ENCODE results near the gene TMEM203. TPM values are rescaled to one million over a fixed set of nuclear protein-coding genes. Genes with fewer than 3 reads are reported as not detected.

Gene TMEM203
- total and polyA plus RNA-seq, 9 donors: 29.2 to 40.8 (median 37.5) TPM

GRCh38 chr9:137176302-137177182 is 28.9 kb downstream of the TMEM203 start:
- intact Hi-C loops (cut with DNase I): no loop called here
- no peaks in the 10 kb centered on the region for H3K9me3 ChIP-seq
- TF ChIP-seq EP300 (IDR thresholded peaks at IDR 0.05): no peak
- TF ChIP-seq, protein P1, sequence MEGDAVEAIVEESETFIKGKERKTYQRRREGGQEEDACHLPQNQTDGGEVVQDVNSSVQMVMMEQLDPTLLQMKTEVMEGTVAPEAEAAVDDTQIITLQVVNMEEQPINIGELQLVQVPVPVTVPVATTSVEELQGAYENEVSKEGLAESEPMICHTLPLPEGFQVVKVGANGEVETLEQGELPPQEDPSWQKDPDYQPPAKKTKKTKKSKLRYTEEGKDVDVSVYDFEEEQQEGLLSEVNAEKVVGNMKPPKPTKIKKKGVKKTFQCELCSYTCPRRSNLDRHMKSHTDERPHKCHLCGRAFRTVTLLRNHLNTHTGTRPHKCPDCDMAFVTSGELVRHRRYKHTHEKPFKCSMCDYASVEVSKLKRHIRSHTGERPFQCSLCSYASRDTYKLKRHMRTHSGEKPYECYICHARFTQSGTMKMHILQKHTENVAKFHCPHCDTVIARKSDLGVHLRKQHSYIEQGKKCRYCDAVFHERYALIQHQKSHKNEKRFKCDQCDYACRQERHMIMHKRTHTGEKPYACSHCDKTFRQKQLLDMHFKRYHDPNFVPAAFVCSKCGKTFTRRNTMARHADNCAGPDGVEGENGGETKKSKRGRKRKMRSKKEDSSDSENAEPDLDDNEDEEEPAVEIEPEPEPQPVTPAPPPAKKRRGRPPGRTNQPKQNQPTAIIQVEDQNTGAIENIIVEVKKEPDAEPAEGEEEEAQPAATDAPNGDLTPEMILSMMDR (IDR thresholded peaks at IDR 0.05): no peak
- TF ChIP-seq POLR2A (IDR thresholded peaks at IDR 0.05): no peak
- no peaks in the 10 kb centered on the region for H3K27me3 ChIP-seq
- H3K36me3 ChIP-seq: no peaks in the 10 kb centered on the region
- 47 to 55% (median 51%) methylated on average over 17 of the region's 17 CpGs for whole genome bisulfite sequencing, 3 donors
- no peak for DNase-seq
- H3K4me3 ChIP-seq: no peak overlapping the region
- no peak overlapping the region for H3K27ac ChIP-seq
- H3K4me1 ChIP-seq (ENCODE audit: insufficient read depth): no peaks in the 10 kb centered on the region

- DNase-seq: no peak
- TF ChIP-seq EP300 (IDR thresholded peaks at IDR 0.05) (no peak), POLR2A (IDR thresholded peaks at IDR 0.05) (no peak)
- TF ChIP-seq, protein P1 (IDR thresholded peaks at IDR 0.05): no peak
- Histone ChIP-seq H3K36me3 (no peaks in the 10 kb centered on the region), H3K27ac (no peak overlapping the region), H3K4me3 (no peak overlapping the region), H3K27me3 (no peaks in the 10 kb centered on the region), H3K4me1 (ENCODE audit: insufficient read depth) (no peaks in the 10 kb centered on the region), H3K9me3 (no peaks in the 10 kb centered on the region)
- intact Hi-C loops (cut with DNase I): no loop called here
- 25 to 48% (median 39%) methylated on average over 24 to 33 of the region's 33 CpGs for WGBS, 3 donors
These were observed 30.0 kb downstream of the TMEM203 start for GRCh38 chr9:137175345-137175961.

DNA sequence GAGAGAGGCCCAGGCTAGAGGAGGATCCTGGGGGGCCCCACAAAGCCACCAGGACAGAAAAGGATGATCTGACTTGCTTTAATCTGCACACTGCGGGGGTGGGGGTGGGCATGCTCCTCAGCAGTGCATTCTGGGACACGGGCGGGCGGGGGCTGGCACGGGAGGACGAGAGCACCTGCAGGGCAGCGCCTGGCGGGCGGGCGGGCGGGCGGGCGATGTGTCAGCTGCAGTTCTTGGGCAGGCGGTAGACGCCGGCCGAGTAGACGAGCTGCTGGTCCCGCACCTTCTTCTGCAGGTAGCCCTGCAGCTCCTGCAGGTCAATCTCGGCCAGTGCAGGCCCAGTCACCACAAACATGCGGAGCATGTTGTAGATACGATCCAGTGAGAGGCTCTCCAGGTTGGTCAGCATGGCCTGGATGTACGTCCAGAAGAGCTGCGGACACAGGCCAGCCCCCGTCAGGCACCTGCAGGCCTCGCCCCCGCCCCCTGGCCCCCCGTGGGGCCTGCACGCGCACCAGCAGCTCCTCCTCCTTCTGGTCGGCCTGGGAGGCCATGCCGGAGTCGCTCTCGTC is 30.6 kb downstream of the TMEM203 start:
- Histone ChIP-seq H3K36me3 (no peaks in the 10 kb centered on the region), H3K4me3 (no peak overlapping the region), H3K4me1 (ENCODE audit: insufficient read depth) (no peaks in the 10 kb centered on the region), H3K9me3 (no peaks in the 10 kb centered on the region), H3K27ac (no peak overlapping the region), H3K27me3 (no peaks in the 10 kb centered on the region)
- intact Hi-C loops (cut with DNase I): no loop called here
- no peak for DNase-seq
- 23 to 66% (median 45%) methylated on average over 7 to 34 of the region's 34 CpGs for WGBS, 3 donors
- TF ChIP-seq POLR2A (IDR thresholded peaks at IDR 0.05) (no peak), EP300 (IDR thresholded peaks at IDR 0.05) (no peak)
- TF ChIP-seq, protein P1 (IDR thresholded peaks at IDR 0.05): no peak

DNA sequence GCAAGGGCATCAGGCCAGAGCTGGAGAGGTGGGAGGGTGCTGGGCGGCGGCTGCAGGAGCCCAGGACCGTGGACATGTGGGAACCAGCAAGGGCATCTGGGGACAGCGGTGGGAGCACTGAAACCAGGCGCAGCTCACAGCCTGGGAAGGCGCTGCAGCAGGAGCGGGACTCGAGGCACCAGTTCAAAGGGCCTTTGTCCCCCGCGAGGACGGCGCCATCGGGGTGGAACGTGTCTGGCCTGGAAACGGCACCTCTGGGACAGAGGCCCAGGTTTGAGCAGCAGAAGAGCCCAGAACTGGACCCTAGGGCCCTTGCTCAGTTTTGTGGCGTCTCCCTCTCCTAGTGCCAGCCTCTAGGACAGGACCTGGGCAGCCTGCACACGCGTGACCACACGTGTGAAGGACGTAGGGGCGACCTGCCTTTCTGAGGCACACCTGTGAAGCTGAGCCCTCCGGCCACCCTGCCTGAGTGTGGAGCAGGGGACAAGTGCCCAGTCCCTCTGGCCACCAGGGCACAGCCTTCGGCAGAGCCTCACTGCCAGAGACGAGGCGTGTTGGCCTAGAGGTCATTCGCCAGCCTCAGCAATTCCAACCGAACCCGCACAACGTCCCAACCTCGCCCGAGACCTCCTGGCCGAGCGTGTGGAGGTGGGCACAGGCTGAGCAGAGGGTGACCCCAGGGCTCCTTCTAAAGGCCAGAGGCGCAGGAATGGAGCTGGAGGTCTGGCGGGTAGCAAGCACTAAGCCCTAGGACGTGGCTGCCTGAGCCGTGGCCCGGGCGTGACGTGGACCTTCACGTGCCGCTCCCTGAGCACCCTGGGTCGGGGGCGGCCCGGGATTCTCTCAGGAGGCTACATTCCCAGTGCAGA is 31.4 kb downstream of the TMEM203 start:
- Histone ChIP-seq H3K27ac (no peak overlapping the region), H3K27me3 (peaks cover 2% of the 10 kb centered on the region), H3K36me3 (no peaks in the 10 kb centered on the region), H3K4me3 (no peak overlapping the region), H3K4me1 (ENCODE audit: insufficient read depth) (peaks cover 5% of the 10 kb centered on the region), H3K9me3 (no peaks in the 10 kb centered on the region)
- TF ChIP-seq, protein P1 (IDR thresholded peaks at IDR 0.05): no peak
- no peak for TF ChIP-seq POLR2A (IDR thresholded peaks at IDR 0.05)
- no peak for TF ChIP-seq EP300 (IDR thresholded peaks at IDR 0.05)
- intact Hi-C loops (cut with DNase I): no loop called here
- WGBS, 3 donors: 70 to 84% (median 80%) methylated on average over 44 to 45 of the region's 45 CpGs
- no peak for DNase-seq

Measured in ovary (tissue), 9 donors.